Uterus (tissue), 2 donors: ENCODE measurements around the gene LPP.

Source experiments
- CTCF ChIP-seq, 4 experiments: fragments of 200-600 bp in 2 of 4; fragments of 450-650 bp in 2 of 4; sonication (generic) in 2 of 4; IDR thresholded peaks; one replicate each; pipeline ENCODE4 v1.5.1; 2016 to 2019; ENCODE audit warnings: antibody characterized with exemption in 4 of 4, mild to moderate bottlenecking in 2 of 4, moderate library complexity in 1 of 4
- POLR2A ChIP-seq, 2 donors: fragments of 450-650 bp; IDR thresholded peaks; one replicate each; pipeline ENCODE4 v1.6.1; 2016; ENCODE audit warnings: antibody characterized with exemption in 2 of 2, mild to moderate bottlenecking in 1 of 2, moderate library complexity in 1 of 2

GRCh38 chr3:188184160-188184559 lies 30.2 kb downstream of the LPP start:
- TF ChIP-seq CTCF (IDR thresholded peaks at IDR 0.05) (no peak), POLR2A (IDR thresholded peaks at IDR 0.05) (no peak)
